H1 (cell line): ENCODE data around the gene PTPRO. TPM values are rescaled to one million over a fixed set of nuclear protein-coding genes. Genes with fewer than 3 reads are reported as not detected.

Experiments
- JUND ChIP-seq: IDR thresholded peaks from 2 replicates; pipeline ENCODE4 v1.6.1; 2011; ENCODE audit warnings: mild to moderate bottlenecking, improper control_type of control experiment, low read length
- NANOG ChIP-seq: IDR thresholded peaks from 2 replicates; pipeline ENCODE4 v1.6.1; 2011; ENCODE audit warnings: low read length, low read depth, mild to moderate bottlenecking, inconsistent platforms; ENCODE audit not compliant: insufficient read depth, poor library complexity, severe bottlenecking
- POU5F1 ChIP-seq: IDR thresholded peaks from 2 replicates; pipeline ENCODE4 v1.6.1; 2011; ENCODE audit warnings: low read depth, mild to moderate bottlenecking, low read length, moderate library complexity
- polyA plus RNA-seq, 7 experiments: library from polyadenylated mRNA; depleted of rRNA in 3 of 7; stranded (reverse) in 5 of 7; unstranded in 2 of 7; fragments of >200 nt in 5 of 7; fragments of 200-250 nt in 2 of 7; gene quantifications; 1 replicate in 5 of 7; 2 replicates in 1 of 7; 4 replicates in 1 of 7; pipeline versions ENCODE4 v1.2.1 to v1.2.3, GENCODE V29; 2011 to 2013; ENCODE audit warnings: missing spikeins in 2 of 7, mixed read lengths in 2 of 7
- total RNA-seq: library from RNA; stranded (reverse); fragmentation: NEBNext Ultra II Directional; extraction: Animal tissue kit (Norgen Biotek cat#: 25700); gene quantifications from 2 replicates; pipeline ENCODE4 v1.2.1, GENCODE V29; 2021
- TF ChIP-seq, protein P1 (sequence below): IDR thresholded peaks from 2 replicates; pipeline ENCODE4 v1.6.1; 2012; ENCODE audit warnings: inconsistent platforms

The PTPRO gene
- total and polyA plus RNA-seq, 2 of the 8 experiments (the other 6 are each of a cell fraction or from before 2014, with no cell fraction given): 0.73 to 1.7 TPM

- TF ChIP-seq POU5F1: no peak
- TF ChIP-seq, protein P1, sequence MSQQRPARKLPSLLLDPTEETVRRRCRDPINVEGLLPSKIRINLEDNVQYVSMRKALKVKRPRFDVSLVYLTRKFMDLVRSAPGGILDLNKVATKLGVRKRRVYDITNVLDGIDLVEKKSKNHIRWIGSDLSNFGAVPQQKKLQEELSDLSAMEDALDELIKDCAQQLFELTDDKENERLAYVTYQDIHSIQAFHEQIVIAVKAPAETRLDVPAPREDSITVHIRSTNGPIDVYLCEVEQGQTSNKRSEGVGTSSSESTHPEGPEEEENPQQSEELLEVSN: no peak
- no peak for TF ChIP-seq NANOG
- no peak for TF ChIP-seq JUND
These were observed 302.8 kb downstream of the PTPRO start (continued) for GRCh38 chr12:15625075-15625474.
